ENCODE results near the gene ANKRD12.
"Not testable (repeated sequence)": the region's sequence is repeated elsewhere in the genome, so short reads cannot be mapped to it uniquely, and the experiment has no call there.

The ANKRD12 gene

GRCh38 chr18:9146224-9146623 lies 9.6 kb downstream of the ANKRD12 start:
- no peak overlapping the region for H3K4me3 ChIP-seq (ENCODE audit: low read length)
- TF ChIP-seq ZNF274 (IDR thresholded peaks at IDR 0.05; ENCODE audit: low read depth, low read length), result no peak

- H3K4me3 ChIP-seq (ENCODE audit: low read length), result no peak overlapping the region
- TF ChIP-seq ZNF274 (IDR thresholded peaks at IDR 0.05; ENCODE audit: low read depth, low read length), result no peak
These were observed 11.0 kb downstream of the ANKRD12 start for GRCh38 chr18:9147440-9148202.

- no peak for TF ChIP-seq ZNF274 (IDR thresholded peaks at IDR 0.05; ENCODE audit: low read depth, low read length)
- no peak overlapping the region for H3K4me3 ChIP-seq (ENCODE audit: low read length)
These were observed 11.6 kb downstream of the ANKRD12 start for GRCh38 chr18:9148203-9148552.

- peak overlapping the region; percentile 24; the same call in 1 of the 2 replicates for H3K4me3 ChIP-seq (ENCODE audit: low read length)
- no peak for TF ChIP-seq ZNF274 (IDR thresholded peaks at IDR 0.05; ENCODE audit: low read depth, low read length)
These were observed 13.5 kb downstream of the ANKRD12 start for GRCh38 chr18:9150121-9150520.

GRCh38 chr18:9153256-9153655 lies 16.7 kb downstream of the ANKRD12 start:
- H3K4me3 ChIP-seq (ENCODE audit: low read length), result no peak overlapping the region
- no peak for TF ChIP-seq ZNF274 (IDR thresholded peaks at IDR 0.05; ENCODE audit: low read depth, low read length)

- TF ChIP-seq ZNF274 (IDR thresholded peaks at IDR 0.05; ENCODE audit: low read depth, low read length), result no peak
- H3K4me3 ChIP-seq (ENCODE audit: low read length), result no peak overlapping the region
These were observed 20.1 kb downstream of the ANKRD12 start for GRCh38 chr18:9156604-9157249.

GRCh38 chr18:9157806-9158205 lies 21.2 kb downstream of the ANKRD12 start:
- no peak for TF ChIP-seq ZNF274 (IDR thresholded peaks at IDR 0.05; ENCODE audit: low read depth, low read length)
- H3K4me3 ChIP-seq (ENCODE audit: low read length), result no peak overlapping the region

- no peak overlapping the region for H3K4me3 ChIP-seq (ENCODE audit: low read length)
- no peak for TF ChIP-seq ZNF274 (IDR thresholded peaks at IDR 0.05; ENCODE audit: low read depth, low read length)
These were observed 23.4 kb downstream of the ANKRD12 start for GRCh38 chr18:9160014-9160413.

GRCh38 chr18:9162663-9163062 lies 26.1 kb downstream of the ANKRD12 start:
- H3K4me3 ChIP-seq (ENCODE audit: low read length), result not testable (repeated sequence)

- H3K4me3 ChIP-seq (ENCODE audit: low read length), result not testable (repeated sequence)
These were observed 27.6 kb downstream of the ANKRD12 start for GRCh38 chr18:9164149-9164548.

GRCh38 chr18:9165883-9166282 lies 29.3 kb downstream of the ANKRD12 start:
- not testable (repeated sequence) for H3K4me3 ChIP-seq (ENCODE audit: low read length)

- H3K4me3 ChIP-seq (ENCODE audit: low read length), result not testable (repeated sequence)
These were observed 32.9 kb downstream of the ANKRD12 start for GRCh38 chr18:9169515-9169914.

- not testable (repeated sequence) for H3K4me3 ChIP-seq (ENCODE audit: low read length)
These were observed 35.3 kb downstream of the ANKRD12 start for GRCh38 chr18:9171919-9172318.

- no peak overlapping the region for H3K4me3 ChIP-seq (ENCODE audit: low read length)
- TF ChIP-seq ZNF274 (IDR thresholded peaks at IDR 0.05; ENCODE audit: low read depth, low read length), result no peak
These were observed 36.0 kb downstream of the ANKRD12 start for GRCh38 chr18:9172506-9173127.

GRCh38 chr18:9173770-9174233 lies 37.2 kb downstream of the ANKRD12 start:
- H3K4me3 ChIP-seq (ENCODE audit: low read length), result no peak overlapping the region
- no peak for TF ChIP-seq ZNF274 (IDR thresholded peaks at IDR 0.05; ENCODE audit: low read depth, low read length)
